ENCODE measurements around the gene KRTAP17-1.
"Not testable (repeated sequence)": the region's sequence is repeated elsewhere in the genome, so short reads cannot be mapped to it uniquely, and the experiment has no call there.

KRTAP17-1 gene

GRCh38 chr17:41294016-41294415 lies 21.5 kb downstream of the KRTAP17-1 start:
- no peak overlapping the region for H3K4me3 ChIP-seq (ENCODE audit: low read length)
- H3K36me3 ChIP-seq (ENCODE audit: insufficient read depth, low read depth, low read length) = no peaks in the 10 kb centered on the region
- H3K9me3 ChIP-seq (ENCODE audit: insufficient read depth, low read depth, low read length) = no peaks in the 10 kb centered on the region
- H3K27ac ChIP-seq (ENCODE audit: low read length) = no peak overlapping the region
- H3K27me3 ChIP-seq (ENCODE audit: insufficient read depth, low read length) = no peaks in the 10 kb centered on the region
- H3K9ac ChIP-seq (ENCODE audit: low read depth, low read length) = no peak overlapping the region
- H3K4me1 ChIP-seq (ENCODE audit: insufficient read depth, low read length) = no peaks in the 10 kb centered on the region

GRCh38 chr17:41287050-41287449 lies 28.5 kb downstream of the KRTAP17-1 start:
- peaks cover 10% of the 10 kb centered on the region for H3K4me1 ChIP-seq (ENCODE audit: insufficient read depth, low read length)
- no peaks in the 10 kb centered on the region for H3K9me3 ChIP-seq (ENCODE audit: insufficient read depth, low read depth, low read length)
- H3K36me3 ChIP-seq (ENCODE audit: insufficient read depth, low read depth, low read length) = no peaks in the 10 kb centered on the region
- H3K27ac ChIP-seq (ENCODE audit: low read length) = no peak overlapping the region
- no peak overlapping the region for H3K9ac ChIP-seq (ENCODE audit: low read depth, low read length)
- H3K27me3 ChIP-seq (ENCODE audit: insufficient read depth, low read length) = no peaks in the 10 kb centered on the region
- H3K4me3 ChIP-seq (ENCODE audit: low read length) = no peak overlapping the region

GRCh38 chr17:41284546-41284945 lies 31.0 kb downstream of the KRTAP17-1 start:
- Histone ChIP-seq H3K4me3 (ENCODE audit: low read length) (no peak overlapping the region), H3K27me3 (ENCODE audit: insufficient read depth, low read length) (no peaks in the 10 kb centered on the region), H3K27ac (ENCODE audit: low read length) (no peak overlapping the region), H3K36me3 (ENCODE audit: insufficient read depth, low read depth, low read length) (no peaks in the 10 kb centered on the region), H3K9ac (ENCODE audit: low read depth, low read length) (no peak overlapping the region), H3K4me1 (ENCODE audit: insufficient read depth, low read length) (peaks cover 10% of the 10 kb centered on the region), H3K9me3 (ENCODE audit: insufficient read depth, low read depth, low read length) (no peaks in the 10 kb centered on the region)

- Histone ChIP-seq H3K4me1 (ENCODE audit: insufficient read depth, low read length) (peaks cover 10% of the 10 kb centered on the region), H3K4me3 (ENCODE audit: low read length) (no peak overlapping the region), H3K9ac (ENCODE audit: low read depth, low read length) (no peak overlapping the region), H3K9me3 (ENCODE audit: insufficient read depth, low read depth, low read length) (no peaks in the 10 kb centered on the region), H3K36me3 (ENCODE audit: insufficient read depth, low read depth, low read length) (no peaks in the 10 kb centered on the region), H3K27me3 (ENCODE audit: insufficient read depth, low read length) (no peaks in the 10 kb centered on the region), H3K27ac (ENCODE audit: low read length) (no peak overlapping the region)
These were observed 31.5 kb downstream of the KRTAP17-1 start for GRCh38 chr17:41284043-41284442.

- Histone ChIP-seq H3K4me3 (ENCODE audit: low read length) (no peak overlapping the region), H3K9me3 (ENCODE audit: insufficient read depth, low read depth, low read length) (no peaks in the 10 kb centered on the region), H3K4me1 (ENCODE audit: insufficient read depth, low read length) (no peaks in the 10 kb centered on the region), H3K36me3 (ENCODE audit: insufficient read depth, low read depth, low read length) (no peaks in the 10 kb centered on the region), H3K27ac (ENCODE audit: low read length) (no peak overlapping the region), H3K9ac (ENCODE audit: low read depth, low read length) (no peak overlapping the region), H3K27me3 (ENCODE audit: insufficient read depth, low read length) (no peaks in the 10 kb centered on the region)
These were observed 37.1 kb downstream of the KRTAP17-1 start for GRCh38 chr17:41278176-41278955.

DNA sequence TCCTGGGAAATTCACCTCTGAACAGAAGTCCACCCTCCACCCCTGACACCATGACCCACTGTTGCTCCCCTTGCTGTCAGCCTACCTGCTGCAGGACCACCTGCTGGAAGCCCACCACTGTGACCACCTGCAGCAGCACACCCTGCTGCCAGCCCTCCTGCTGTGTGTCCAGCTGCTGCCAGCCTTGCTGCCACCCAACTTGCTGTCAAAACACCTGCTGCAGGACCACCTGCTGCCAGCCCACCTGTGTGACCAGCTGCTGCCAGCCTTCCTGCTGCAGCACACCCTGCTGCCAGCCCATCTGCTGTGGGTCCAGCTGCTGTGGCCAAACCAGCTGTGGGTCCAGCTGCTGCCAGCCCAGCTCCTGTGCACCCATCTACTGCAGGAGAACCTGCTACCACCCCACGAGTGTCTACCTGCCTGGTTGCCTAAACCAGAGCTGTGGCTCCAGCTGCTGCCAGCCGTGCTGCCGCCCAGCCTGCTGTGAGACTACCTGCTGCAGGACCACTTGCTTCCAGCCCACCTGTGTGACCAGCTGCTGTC lies 39.8 kb downstream of the KRTAP17-1 start, which contains the start of gene KRTAP9-7:
Gene KRTAP9-7, plus strand, starts transcription at position 51 of the 543 bp plus-strand sequence. Its CDS starts 0 bp downstream, at position 51.
- not testable (repeated sequence) for H3K4me1 ChIP-seq (ENCODE audit: insufficient read depth, low read length); H3K9ac ChIP-seq (ENCODE audit: low read depth, low read length); H3K27me3 ChIP-seq (ENCODE audit: insufficient read depth, low read length); H3K9me3 ChIP-seq (ENCODE audit: insufficient read depth, low read depth, low read length); H3K27ac ChIP-seq (ENCODE audit: low read length); H3K4me3 ChIP-seq (ENCODE audit: low read length); H3K36me3 ChIP-seq (ENCODE audit: insufficient read depth, low read depth, low read length)

- Histone ChIP-seq H3K9me3 (ENCODE audit: insufficient read depth, low read depth, low read length) (no peaks in the 10 kb centered on the region), H3K4me1 (ENCODE audit: insufficient read depth, low read length) (no peaks in the 10 kb centered on the region), H3K9ac (ENCODE audit: low read depth, low read length) (no peak overlapping the region), H3K4me3 (ENCODE audit: low read length) (no peak overlapping the region), H3K36me3 (ENCODE audit: insufficient read depth, low read depth, low read length) (no peaks in the 10 kb centered on the region), H3K27me3 (ENCODE audit: insufficient read depth, low read length) (no peaks in the 10 kb centered on the region), H3K27ac (ENCODE audit: low read length) (no peak overlapping the region)
These were observed 43.7 kb downstream of the KRTAP17-1 start for GRCh38 chr17:41271858-41272257.

- H3K27me3 ChIP-seq (ENCODE audit: insufficient read depth, low read length); H3K27ac ChIP-seq (ENCODE audit: low read length); H3K36me3 ChIP-seq (ENCODE audit: insufficient read depth, low read depth, low read length); H3K4me1 ChIP-seq (ENCODE audit: insufficient read depth, low read length); H3K4me3 ChIP-seq (ENCODE audit: low read length); H3K9ac ChIP-seq (ENCODE audit: low read depth, low read length); H3K9me3 ChIP-seq (ENCODE audit: insufficient read depth, low read depth, low read length): not testable (repeated sequence)
These were observed 44.2 kb downstream of the KRTAP17-1 start for GRCh38 chr17:41271323-41271722.

DNA sequence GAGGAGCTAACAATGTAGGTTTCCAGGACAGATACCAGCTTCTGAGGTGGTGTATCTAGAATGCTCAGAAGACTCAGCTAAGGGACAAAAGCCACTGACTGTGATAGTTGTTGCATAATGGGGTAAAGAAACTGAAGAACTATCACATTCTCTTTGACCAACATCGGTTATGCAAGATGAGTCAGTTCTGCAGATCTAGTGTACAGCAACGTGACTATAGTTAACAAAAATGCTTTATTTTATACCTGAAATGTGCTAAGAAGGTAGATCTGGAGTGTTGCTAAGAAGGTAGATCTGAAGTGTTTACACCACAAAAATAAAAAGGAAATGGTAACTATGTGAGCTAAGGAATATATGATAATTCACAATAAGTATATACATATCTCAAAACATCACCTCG lies 47.8 kb downstream of the KRTAP17-1 start:
- H3K36me3 ChIP-seq (ENCODE audit: insufficient read depth, low read depth, low read length) = no peaks in the 10 kb centered on the region
- no peaks in the 10 kb centered on the region for H3K9me3 ChIP-seq (ENCODE audit: insufficient read depth, low read depth, low read length)
- no peak overlapping the region for H3K4me3 ChIP-seq (ENCODE audit: low read length)
- H3K27me3 ChIP-seq (ENCODE audit: insufficient read depth, low read length) = no peaks in the 10 kb centered on the region; the same call in 1 of the 2 replicates
- no peak overlapping the region for H3K9ac ChIP-seq (ENCODE audit: low read depth, low read length)
- H3K27ac ChIP-seq (ENCODE audit: low read length) = no peak overlapping the region
- no peaks in the 10 kb centered on the region for H3K4me1 ChIP-seq (ENCODE audit: insufficient read depth, low read length)

DNA sequence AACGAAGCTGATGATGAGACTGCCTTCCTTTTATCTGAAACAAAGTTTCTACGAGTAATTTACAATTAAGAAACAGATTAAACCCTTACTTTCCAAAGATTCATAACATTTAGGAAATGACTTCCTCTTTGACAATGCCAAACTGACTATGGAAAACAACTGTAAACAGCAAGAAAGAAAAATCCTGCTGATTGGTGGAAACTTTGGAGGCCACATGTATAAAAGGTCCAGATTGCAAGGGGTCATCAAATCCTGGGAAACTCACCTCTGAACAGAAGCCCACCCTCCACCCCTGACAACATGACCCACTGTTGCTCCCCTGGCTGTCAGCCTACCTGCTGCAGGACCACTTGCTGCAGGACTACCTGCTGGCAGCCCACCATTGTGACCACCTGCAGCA lies 50.4 kb downstream of the KRTAP17-1 start, which contains the start of gene KRTAP9-6:
Gene KRTAP9-6, plus strand, starts transcription at position 301 of the 400 bp plus-strand sequence. Its CDS starts 0 bp downstream, at position 301.
- H3K4me3 ChIP-seq (ENCODE audit: low read length) = no peak within 1 kb of the TSS
- H3K9me3 ChIP-seq (ENCODE audit: insufficient read depth, low read depth, low read length) = no peaks in the 10 kb centered on the region
- no peaks in the 10 kb centered on the region for H3K36me3 ChIP-seq (ENCODE audit: insufficient read depth, low read depth, low read length)
- no peaks in the 10 kb centered on the region; the same call in 1 of the 2 replicates for H3K27me3 ChIP-seq (ENCODE audit: insufficient read depth, low read length)
- no peak within 1 kb of the TSS for H3K9ac ChIP-seq (ENCODE audit: low read depth, low read length)
- no peak within 1 kb of the TSS for H3K27ac ChIP-seq (ENCODE audit: low read length)
- H3K4me1 ChIP-seq (ENCODE audit: insufficient read depth, low read length) = no peaks in the 10 kb centered on the region
